HG03558 (cell line): ENCODE measurements around the gene RPL28.

Source experiments
- ATAC-seq: cut with Tn5 transposase; IDR thresholded peaks from one replicate; pipeline ENCODE4 v1.9.1; 2021; ENCODE audit warnings: moderate number of reproducible peaks; ENCODE audit not compliant: unreplicated experiment; ENCODE audit errors: extremely low read depth

The RPL28 gene

GRCh38 chr19:55370305-55370988 is 15.3 kb upstream of the RPL28 start, which contains the start of gene IL11:
TSS of gene IL11 (minus strand) at chr19:55370463. CDS start at chr19:55370310, 153 bp downstream.
- no peak for ATAC-seq

GRCh38 chr19:55372316-55373081 is 13.2 kb upstream of the RPL28 start:
- no peak for ATAC-seq

- ATAC-seq = no peak
Measured at GRCh38 chr19:55373306-55373992, 12.3 kb upstream of the RPL28 start.

- ATAC-seq = no peak
Measured at GRCh38 chr19:55373993-55374757, 11.6 kb upstream of the RPL28 start.

GRCh38 chr19:55376241-55376933 is 9.3 kb upstream of the RPL28 start, which contains the start of gene TMEM190:
TSS of gene TMEM190 (plus strand) at chr19:55376826. CDS start at chr19:55376854, 28 bp downstream.
- no peak for ATAC-seq

- ATAC-seq = no peak
Measured at GRCh38 chr19:55377356-55378131, 8.2 kb upstream of the RPL28 start.

- no peak for ATAC-seq
Measured at GRCh38 chr19:55379174-55379573, 6.6 kb upstream of the RPL28 start.

- no peak for ATAC-seq
Measured at GRCh38 chr19:55382013-55382412, 3.7 kb upstream of the RPL28 start.

- no peak for ATAC-seq
Measured at GRCh38 chr19:55382522-55383054, 3.1 kb upstream of the RPL28 start.

GRCh38 chr19:55383279-55384130 is 2.2 kb upstream of the RPL28 start:
- no peak for ATAC-seq

- ATAC-seq = no peak
Measured at GRCh38 chr19:55384131-55384919, 1.4 kb upstream of the RPL28 start, which contains the start of gene TMEM238. TSS of gene TMEM238 (minus strand) at chr19:55384292. CDS start at chr19:55384259, 33 bp downstream.

- peak; percentile 29 for ATAC-seq
Measured at GRCh38 chr19:55384920-55385723, 610 bp upstream of the RPL28 start.

- ATAC-seq = no peak
Measured at GRCh38 chr19:55386493-55386971, 800 bp downstream of the RPL28 start.

- no peak for ATAC-seq
Measured at GRCh38 chr19:55387736-55388497, 2.2 kb downstream of the RPL28 start.
